Measurements from ENCODE around the gene RALA.
"Not testable (repeated sequence)": the region's sequence is repeated elsewhere in the genome, so short reads cannot be mapped to it uniquely, and the experiment has no call there.

RALA gene

GRCh38 chr7:39691821-39692220, 68.4 kb downstream of the RALA start:
- no peak for DNase-seq

- not testable (repeated sequence) for DNase-seq
Observed at GRCh38 chr7:39693086-39693485, 69.7 kb downstream of the RALA start.

GRCh38 chr7:39693812-39694211, 70.4 kb downstream of the RALA start:
- no peak for DNase-seq

GRCh38 chr7:39695852-39696586, 72.6 kb downstream of the RALA start:
- DNase-seq: no peak

- no peak for DNase-seq
Observed at GRCh38 chr7:39696631-39697030, 73.3 kb downstream of the RALA start.

GRCh38 chr7:39697483-39697882, 74.1 kb downstream of the RALA start:
- no peak for DNase-seq

GRCh38 chr7:39700165-39700564, 76.8 kb downstream of the RALA start:
- no peak for DNase-seq

GRCh38 chr7:39700932-39701331, 77.6 kb downstream of the RALA start:
- no peak for DNase-seq

- no peak for DNase-seq
Observed at GRCh38 chr7:39702133-39702532, 78.8 kb downstream of the RALA start.

GRCh38 chr7:39703144-39703543, 79.8 kb downstream of the RALA start:
- DNase-seq: no peak

- DNase-seq: no peak
Observed at GRCh38 chr7:39709029-39709428, 85.7 kb downstream of the RALA start.

- no peak for DNase-seq
Observed at GRCh38 chr7:39709768-39710311, 86.5 kb downstream of the RALA start.

- DNase-seq: no peak
Observed at GRCh38 chr7:39712751-39713150, 89.4 kb downstream of the RALA start.

GRCh38 chr7:39714447-39715091, 91.2 kb downstream of the RALA start:
- DNase-seq: no peak

- no peak for DNase-seq
Observed at GRCh38 chr7:39720586-39720985, 97.2 kb downstream of the RALA start.

- DNase-seq: no peak
Observed at GRCh38 chr7:39721345-39721744, 98.0 kb downstream of the RALA start.

GRCh38 chr7:39721919-39722597, 98.7 kb downstream of the RALA start:
- DNase-seq: no peak

GRCh38 chr7:39727231-39728012, 104.0 kb downstream of the RALA start:
- DNase-seq: no peak

- peak; percentile 98 to 99 for DNase-seq
Observed at GRCh38 chr7:39732837-39733804, 109.7 kb downstream of the RALA start.

GRCh38 chr7:39733881-39734632, 110.7 kb downstream of the RALA start:
- no peak for DNase-seq

- no peak for DNase-seq
Observed at GRCh38 chr7:39734633-39735004, 111.2 kb downstream of the RALA start.
